K562 (cell line): ENCODE measurements around the gene BAHD1. TPM values are rescaled to one million over a fixed set of nuclear protein-coding genes. Genes with fewer than 3 reads are reported as not detected.

ENCODE experiments used
- DLX4 ChIP-seq: fragments of 250-450 bp; sonication (Bioruptor Pico); IDR thresholded peaks from 2 replicates; pipeline ENCODE4 v1.6.1; 2021; ENCODE audit warnings: mild to moderate bottlenecking
- RREB1 ChIP-seq: fragments of 250-450 bp; sonication (Bioruptor Pico); IDR thresholded peaks from 2 replicates; pipeline ENCODE4 v1.4.0; 2020
- SIN3B ChIP-seq: fragments of 450-650 bp; IDR thresholded peaks from 2 replicates; pipeline ENCODE4 v1.6.1; 2017; ENCODE audit warnings: low read depth, mild to moderate bottlenecking, moderate library complexity
- ZBTB8A ChIP-seq: fragments of 450-650 bp; IDR thresholded peaks from 2 replicates; pipeline ENCODE4 v1.6.1; 2018; ENCODE audit warnings: mild to moderate bottlenecking, moderate library complexity; ENCODE audit not compliant: partially characterized antibody
- polyA plus RNA-seq, 8 experiments: library from polyadenylated mRNA; depleted of rRNA in 4 of 8; stranded (reverse) in 5 of 8; unstranded in 3 of 8; fragments of >200 nt; fragmentation: Nextera tagmentation in 2 of 8; fragmentation: Illumina TruSeq in 1 of 8; extraction: Ambion mirVana in 2 of 8; extraction: Trizol in 1 of 8; gene quantifications; 2 replicates each; pipeline versions ENCODE4 v1.2.1 to v1.2.3, GENCODE V29; 2011 to 2014; ENCODE audit warnings: inconsistent platforms in 1 of 8, missing spikeins in 1 of 8
- total RNA-seq, 7 experiments: library from RNA; depleted of rRNA in 6 of 7; stranded (reverse); fragments of >200 nt in 6 of 7; fragmentation: Illumina TruSeq in 2 of 7; extraction: Trizol in 2 of 7; gene quantifications; 2 replicates each; pipeline versions ENCODE4 v1.2.1 to v1.2.3, GENCODE V29; 2011 to 2021; ENCODE audit warnings: low replicate concordance in 1 of 7

The BAHD1 gene
- total and polyA plus RNA-seq, 9 of the 15 experiments (the other 6 are each of a cell fraction or from before 2014, with no cell fraction given): 0.55 to 38.5 (median 11.5) TPM

GRCh38 chr15:40420071-40420713 lies 20.6 kb upstream of the BAHD1 start (continued):
- TF ChIP-seq RREB1 (CRISPR knock-in tag) (no peak), SIN3B (no peak), ZBTB8A (no peak), DLX4 (CRISPR knock-in tag) (no peak)
